ENCODE measurements around the gene EPHA4. TPM values are rescaled to one million over a fixed set of nuclear protein-coding genes. Genes with fewer than 3 reads are reported as not detected.

Gene EPHA4
- total and polyA plus RNA-seq, 2 of the 4 experiments (the other 2 are of a cell fraction) = 36.9 to 132 TPM

DNA sequence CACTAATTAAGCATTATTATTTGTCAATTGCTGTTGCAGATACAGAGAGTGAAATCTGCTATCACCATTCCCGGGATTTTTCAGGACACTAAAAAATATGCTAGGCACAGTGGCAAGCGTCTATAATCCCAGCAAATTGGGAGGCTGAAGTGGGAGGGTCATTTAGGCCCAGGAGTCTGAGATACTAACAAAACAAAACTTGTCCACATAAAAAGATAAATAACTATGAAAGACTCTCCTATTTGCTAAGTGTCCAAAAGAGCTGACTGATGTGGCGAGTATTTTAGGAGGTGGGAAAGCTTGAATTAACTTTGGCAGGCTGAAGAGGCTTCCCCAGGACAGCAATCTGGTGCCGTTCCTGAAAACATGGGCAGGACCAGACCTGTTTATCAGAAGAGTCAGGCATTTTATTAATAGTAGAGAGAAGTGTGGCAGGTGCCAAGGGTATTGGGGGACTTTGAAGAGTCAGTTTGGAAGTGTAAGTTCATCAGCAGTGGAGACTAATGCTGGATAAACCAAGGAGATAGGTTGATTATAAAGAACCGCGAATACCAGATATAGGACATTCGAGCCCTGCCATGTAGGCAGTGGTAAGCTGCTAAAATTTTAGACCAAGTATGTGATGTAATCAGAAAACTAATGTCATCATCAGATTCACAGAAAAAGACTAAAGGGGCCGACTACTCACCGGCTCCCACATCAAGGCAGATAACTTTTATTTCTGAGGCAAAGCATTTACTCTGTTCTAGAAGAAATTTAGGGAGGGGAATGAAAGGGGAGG lies 201.8 kb downstream of the EPHA4 start:
- no peaks in the 10 kb centered on the region for H3K4me1 ChIP-seq (ENCODE audit: control insufficient read depth, insufficient read depth, low read length)
- in situ Hi-C loops (cut with MboI; ENCODE audit: low sequenced_read_pairs) (no loop called here), intact Hi-C loops (cut with micrococcal nuclease) (no loop called here), dilution Hi-C loops (cut with HindIII; ENCODE audit: low sequenced_read_pairs, unreplicated experiment) (no loop called here)
- CTCF ChIA-PET = no interaction called here
- no peaks in the 10 kb centered on the region for H3K9me3 ChIP-seq (ENCODE audit: control insufficient read depth, insufficient read depth, low read length)
- no peaks in the 10 kb centered on the region for H3K79me1 ChIP-seq (ENCODE audit: low read depth in 1 of 2, low read length in 2 of 2)
- H4K8ac ChIP-seq (ENCODE audit: low read depth in 2 of 2, low read length in 2 of 2) = no peak overlapping the region
- H3K4me3 ChIP-seq (ENCODE audit: insufficient read depth, low read depth, low read length) = no peak overlapping the region
- H3K9ac ChIP-seq (ENCODE audit: low read depth, low read length) = no peak overlapping the region
- H3K18ac ChIP-seq (ENCODE audit: low read depth, low read length) = no peak overlapping the region
- no peaks in the 10 kb centered on the region for H3K36me3 ChIP-seq (ENCODE audit: control insufficient read depth, insufficient read depth, low read length)
- H2AK5ac ChIP-seq (ENCODE audit: low read depth, low read length) = no peak overlapping the region
- no TSS peak for BruUV-seq (replicated peaks)
- H3K56ac ChIP-seq (ENCODE audit: extremely low read depth, insufficient read depth, low read length) = no peak overlapping the region
- H4K91ac ChIP-seq (ENCODE audit: insufficient read depth, low read depth, low read length) = no peak overlapping the region
- ATAC-seq (ENCODE audit: low read depth) (no peak), DNase-seq (no peak)
- H2BK120ac ChIP-seq (ENCODE audit: low read depth, low read length) = no peak overlapping the region
- no CpG with 5 or more reads among the region's 9 CpGs for WGBS, 2 experiments (ENCODE audit: extremely low coverage in 2 of 2, insufficient read length in 1 of 2)
- no peaks in the 10 kb centered on the region for H4K20me1 ChIP-seq (ENCODE audit: insufficient read depth, low read length)
- no peak overlapping the region for H3K14ac ChIP-seq (replicated peaks; ENCODE audit: low read depth, low read length)
- no peak overlapping the region for H2AFZ ChIP-seq (replicated peaks; ENCODE audit: low read length, poor library complexity)
- H2BK20ac ChIP-seq (ENCODE audit: low read depth, low read length) = no peak overlapping the region
- no peak overlapping the region for H2BK15ac ChIP-seq (ENCODE audit: low read depth, low read length)
- H3K27me3 ChIP-seq (ENCODE audit: control insufficient read depth, insufficient read depth, low read length) = peaks cover 3% of the 10 kb centered on the region
- H4K5ac ChIP-seq (ENCODE audit: low read depth, low read length) = no peak overlapping the region
- H3K9me1 ChIP-seq (ENCODE audit: insufficient read depth, low read length) = no peaks in the 10 kb centered on the region
- H3K27ac ChIP-seq (ENCODE audit: insufficient read depth, low read length) = no peak overlapping the region
- POLR2A ChIA-PET (ENCODE audit: unreplicated experiment) = no interaction called here
- no peak overlapping the region for H2AK9ac ChIP-seq (replicated peaks; ENCODE audit: low read depth, low read length, poor library complexity)
- TF ChIP-seq CHD1 (IDR thresholded peaks at IDR 0.05; ENCODE audit: low read depth, low read length) = no peak
- TF ChIP-seq MXI1 (IDR thresholded peaks at IDR 0.05; ENCODE audit: borderline replicate concordance, low read depth, low read length) = no peak
- TF ChIP-seq CTCF (conservative IDR thresholded peaks at IDR 0.05; ENCODE audit: low read depth, low read length) = no peak
- no peak for TF ChIP-seq NFE2L2 (IDR thresholded peaks at IDR 0.05; ENCODE audit: low read depth, low read length)
- no peak for TF ChIP-seq FOS (IDR thresholded peaks at IDR 0.05; ENCODE audit: low read depth, low read length)
- no peak for TF ChIP-seq RCOR1 (IDR thresholded peaks at IDR 0.05; ENCODE audit: insufficient replicate concordance, low read length)
- no peak for TF ChIP-seq RAD21 (IDR thresholded peaks at IDR 0.05; ENCODE audit: low read length)
- no peak for TF ChIP-seq RFX5 (IDR thresholded peaks at IDR 0.05; ENCODE audit: low read depth, low read length)
- TF ChIP-seq ELK1 (IDR thresholded peaks at IDR 0.05; ENCODE audit: borderline replicate concordance, low read depth, low read length) = no peak
- no peak for TF ChIP-seq MAFK (IDR thresholded peaks at IDR 0.05; ENCODE audit: low read depth, low read length)
- TF ChIP-seq POLR2A (IDR thresholded peaks at IDR 0.05; ENCODE audit: low read depth, low read length) = no peak
- H2BK5ac ChIP-seq (ENCODE audit: low read depth, low read length, poor library complexity, severe bottlenecking) = no peak overlapping the region
- no peak overlapping the region for H3K4ac ChIP-seq (ENCODE audit: low read depth, low read length)
- H3K4me2 ChIP-seq (ENCODE audit: low read depth, low read length) = no peak overlapping the region
- H3K23ac ChIP-seq (ENCODE audit: low read depth, low read length) = no peak overlapping the region
